ENCODE measurements around the gene HECW1.
A peak's percentile ranks its signal among the peaks of the same experiment; 100 is the strongest.
"Not testable (repeated sequence)": the region's sequence is repeated elsewhere in the genome, so short reads cannot be mapped to it uniquely, and the experiment has no call there.

Gene HECW1

GRCh38 chr7:43557831-43558495, 445.5 kb downstream of the HECW1 start:
- DNase-seq, result no peak

- DNase-seq, result no peak
Observed at GRCh38 chr7:43559171-43559945, 446.9 kb downstream of the HECW1 start.

- DNase-seq, result no peak
Observed at GRCh38 chr7:43559946-43560335, 447.5 kb downstream of the HECW1 start.

DNA sequence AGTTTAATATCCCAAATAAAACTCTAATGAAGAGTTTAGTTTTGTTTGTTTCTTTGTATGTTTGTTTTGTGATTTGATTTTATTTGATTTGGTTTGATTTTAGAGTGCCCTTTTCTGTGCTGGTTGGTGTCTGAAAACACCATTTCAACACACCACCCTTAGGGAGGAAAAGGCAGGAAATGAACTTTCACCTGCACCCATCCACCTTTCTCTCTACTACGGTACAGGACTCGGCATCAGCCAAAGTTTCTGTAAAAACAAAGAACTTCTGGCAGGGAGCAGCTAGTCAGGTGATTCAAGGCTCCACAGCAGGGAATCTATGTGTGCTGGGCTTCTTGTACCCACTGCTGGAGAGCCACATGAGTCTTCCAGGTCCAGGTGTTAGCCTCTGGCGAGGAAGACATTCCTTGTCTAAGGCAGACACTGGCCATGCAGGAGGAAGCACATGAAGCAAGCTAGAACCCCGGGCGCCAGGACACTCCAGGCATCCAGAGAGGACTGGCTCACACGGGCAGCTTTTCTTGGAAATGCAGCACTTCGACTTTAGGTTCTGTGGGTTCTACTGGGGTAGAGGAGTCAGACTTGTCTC, 448.4 kb downstream of the HECW1 start:
- DNase-seq, result no peak

DNA sequence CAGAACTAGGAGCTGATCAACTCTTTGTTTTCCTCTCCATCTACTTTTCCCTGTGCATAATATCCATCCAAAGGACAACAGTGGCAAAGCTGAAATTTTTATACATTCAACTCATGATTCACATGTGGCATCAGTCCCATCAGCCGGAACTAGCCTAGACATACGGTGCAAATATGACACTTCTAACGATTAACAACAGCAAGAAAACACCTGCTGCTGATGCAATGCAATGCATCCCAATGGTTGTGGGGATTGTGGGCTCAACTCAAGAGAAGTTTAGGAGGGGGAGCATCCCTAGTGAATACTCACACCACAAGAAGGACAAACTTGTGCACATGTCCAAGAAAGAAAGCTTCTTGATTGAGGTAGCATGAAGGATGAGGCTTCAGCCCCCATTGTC, 449.9 kb downstream of the HECW1 start:
- no peak for DNase-seq

GRCh38 chr7:43565786-43566185, 453.3 kb downstream of the HECW1 start:
- DNase-seq, result no peak

- DNase-seq, result no peak
Observed at GRCh38 chr7:43568529-43568928, 456.1 kb downstream of the HECW1 start.

- no peak for DNase-seq
Observed at GRCh38 chr7:43569424-43569823, 457.0 kb downstream of the HECW1 start.

DNA sequence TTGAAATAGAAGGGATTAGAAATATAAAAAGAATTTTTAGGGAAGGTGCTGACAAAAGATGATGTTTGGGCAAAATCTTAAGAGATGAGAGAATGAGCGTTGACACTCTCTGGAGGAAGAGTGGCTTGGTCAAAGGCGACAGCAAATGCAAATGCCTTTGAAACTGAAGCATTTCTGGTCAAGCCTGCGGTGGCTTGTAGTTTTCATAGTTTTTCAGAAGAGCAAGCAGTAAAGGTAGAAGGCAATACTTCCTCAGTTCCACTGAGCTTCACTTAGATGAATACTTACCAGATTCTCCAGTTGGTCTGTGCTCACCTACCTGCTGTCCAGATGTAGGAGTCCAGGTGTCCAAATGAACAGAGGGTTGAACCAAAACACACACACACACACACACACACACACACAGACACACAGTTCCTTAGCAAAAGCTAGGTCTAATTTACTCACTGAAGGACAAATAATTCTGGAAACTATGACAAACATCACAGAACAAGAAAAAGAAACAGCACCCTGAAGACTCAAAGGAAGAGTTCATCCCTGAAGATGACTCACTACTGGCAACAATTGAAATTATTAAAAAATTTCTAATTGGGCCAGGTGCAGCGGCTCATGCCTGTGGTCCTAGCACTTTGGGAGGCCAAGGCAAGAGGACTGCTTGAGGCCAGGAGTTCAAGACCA, 458.4 kb downstream of the HECW1 start:
- DNase-seq, result no peak

DNA sequence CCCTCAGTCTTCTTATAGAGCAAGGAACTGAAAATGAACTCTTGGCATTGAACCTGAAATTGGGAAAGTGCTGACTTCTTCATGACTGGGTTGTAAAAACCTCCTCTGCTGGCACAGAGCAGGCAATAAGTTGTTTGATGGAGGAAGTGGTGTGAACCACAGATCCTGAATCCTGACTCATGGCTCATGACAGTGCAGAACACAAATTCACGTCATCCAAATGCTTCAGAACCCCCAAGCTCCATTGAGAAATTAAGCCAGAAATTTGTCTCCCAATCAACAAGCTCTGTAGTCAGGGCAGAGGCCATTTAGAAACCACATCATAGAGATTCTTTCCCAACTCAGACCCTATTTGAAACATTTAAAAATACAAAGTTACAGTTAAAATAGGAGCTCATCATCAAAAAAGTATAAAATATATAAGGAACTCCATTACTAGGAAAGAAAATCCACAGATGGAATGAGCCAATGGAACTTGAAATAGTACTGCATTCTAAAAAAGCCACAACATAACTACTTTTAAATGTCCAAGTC, 460.1 kb downstream of the HECW1 start:
- DNase-seq, result no peak

DNA sequence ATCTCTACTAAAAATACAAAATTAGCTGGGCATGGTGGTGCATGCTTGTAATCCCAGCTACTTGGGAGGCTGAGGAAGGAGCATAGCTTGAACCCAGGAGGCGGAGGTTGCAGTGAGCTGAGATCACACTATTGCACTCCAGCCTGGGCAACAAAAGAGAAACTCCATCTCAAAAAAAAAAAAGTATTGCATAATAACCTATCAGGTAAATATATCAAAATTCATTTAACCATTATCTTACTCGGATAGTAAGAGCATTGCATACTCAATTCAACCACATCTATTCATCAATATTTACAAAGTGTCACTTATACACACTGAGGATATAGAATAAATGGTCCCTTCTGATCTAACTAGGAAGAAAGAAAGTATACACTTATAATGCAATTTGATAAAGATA, 461.4 kb downstream of the HECW1 start:
- DNase-seq, result not testable (repeated sequence)

GRCh38 chr7:43575506-43575905, 463.1 kb downstream of the HECW1 start:
- DNase-seq, result no peak

GRCh38 chr7:43576241-43576640, 463.8 kb downstream of the HECW1 start:
- no peak for DNase-seq

GRCh38 chr7:43577485-43577951, 465.1 kb downstream of the HECW1 start:
- no peak for DNase-seq

GRCh38 chr7:43582503-43583423, 470.3 kb downstream of the HECW1 start, which contains the start of gene STK17A:
STK17A (plus strand) TSS chr7:43583108; CDS start chr7:43583244, 136 bp downstream.
- peak in 1 of 2 experiments; percentile 22 for DNase-seq

DNA sequence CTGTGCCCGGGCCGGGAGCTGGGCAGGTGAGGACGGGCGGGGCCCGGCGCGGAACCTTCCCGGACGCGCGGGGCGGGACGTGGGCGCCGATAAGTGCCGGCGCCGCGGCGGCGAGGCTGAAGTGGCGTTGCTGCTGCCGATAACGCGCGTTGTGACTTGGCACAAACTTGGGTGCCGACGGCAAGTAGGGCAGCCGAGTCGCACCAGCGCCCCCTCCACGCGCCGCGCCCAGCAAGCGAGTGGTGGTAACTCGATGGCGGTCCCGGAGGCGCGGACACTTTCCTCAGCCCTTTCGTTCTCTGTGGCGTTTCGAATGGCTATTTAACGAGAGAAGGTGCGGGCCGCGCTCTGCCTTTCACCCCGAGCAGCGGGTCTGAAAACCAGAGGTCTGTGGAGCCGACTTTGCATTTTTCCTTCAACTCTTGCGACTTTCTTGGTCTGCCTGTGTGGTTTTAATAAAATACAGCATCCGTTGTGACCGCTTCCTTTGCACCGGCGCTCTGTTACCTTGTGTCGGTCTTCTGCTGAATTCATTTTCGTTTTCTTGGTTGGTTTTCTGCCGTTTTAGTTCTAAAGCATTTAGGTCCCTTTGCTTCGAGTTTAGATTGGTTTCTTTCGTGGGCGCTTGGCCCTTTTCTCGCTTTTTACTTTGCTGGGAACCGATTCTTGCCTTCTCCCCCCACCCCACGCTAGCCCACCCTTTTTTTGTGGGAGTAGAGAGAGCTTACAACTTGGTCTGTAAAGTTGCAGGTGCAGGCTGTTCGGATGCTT, 471.2 kb downstream of the HECW1 start:
- no peak for DNase-seq

DNA sequence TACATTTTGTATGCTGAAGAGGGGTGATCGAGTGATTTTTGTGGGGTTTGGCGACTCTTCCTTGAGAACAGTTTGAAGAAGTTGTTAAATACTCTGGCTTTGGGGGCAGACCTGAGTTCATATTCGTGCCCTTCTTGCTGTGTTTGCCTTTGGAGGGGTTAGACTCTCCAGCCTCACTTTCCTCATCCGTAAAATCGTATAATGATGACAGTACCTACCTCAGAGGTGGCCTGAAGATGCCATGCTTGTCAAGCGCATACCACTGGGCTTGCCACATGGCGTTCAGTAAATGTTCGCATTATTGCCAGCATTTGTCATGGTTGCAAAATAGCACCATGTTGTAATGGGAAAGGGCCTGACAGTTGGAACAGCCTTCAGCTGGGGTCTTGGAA, 471.7 kb downstream of the HECW1 start:
- DNase-seq, result no peak

DNA sequence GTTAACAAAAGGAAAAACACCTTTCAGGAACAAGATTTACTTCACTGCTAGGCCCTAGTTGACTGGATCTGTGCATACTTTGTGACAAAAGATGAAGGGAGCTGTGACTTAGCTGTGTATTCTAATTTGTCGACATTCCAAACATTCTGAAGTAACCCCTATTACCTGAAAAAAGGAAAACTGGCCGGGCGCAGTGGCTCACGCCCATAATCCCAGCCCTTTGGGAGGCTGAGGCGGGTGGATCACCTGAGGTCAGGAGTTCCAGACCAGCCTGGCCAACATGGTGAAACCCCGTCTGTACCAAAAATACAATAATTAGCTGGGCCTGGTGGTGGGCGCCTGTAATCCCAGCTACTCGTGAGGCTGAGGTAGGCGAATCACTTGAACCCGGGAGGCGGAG, 472.3 kb downstream of the HECW1 start:
- not testable (repeated sequence) for DNase-seq

DNA sequence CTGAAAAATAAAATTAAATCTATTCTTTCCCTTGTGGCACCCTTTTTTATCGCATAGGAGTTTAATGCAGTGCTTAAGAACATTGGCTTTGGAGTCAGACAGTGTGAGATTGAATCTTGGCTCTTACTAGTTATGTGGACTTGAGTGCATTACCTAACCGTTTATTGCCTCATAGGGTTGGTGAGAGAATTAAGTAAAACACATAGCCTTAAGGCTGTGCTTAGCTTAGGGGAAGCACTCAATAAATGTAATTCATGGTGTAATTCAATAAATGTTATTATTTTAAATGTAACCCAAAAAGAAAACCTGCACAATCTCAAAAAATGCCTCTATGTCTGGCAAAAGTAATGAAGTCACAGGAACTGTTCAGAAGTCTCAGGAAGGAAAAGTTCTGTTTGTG, 473.1 kb downstream of the HECW1 start:
- no peak for DNase-seq

DNA sequence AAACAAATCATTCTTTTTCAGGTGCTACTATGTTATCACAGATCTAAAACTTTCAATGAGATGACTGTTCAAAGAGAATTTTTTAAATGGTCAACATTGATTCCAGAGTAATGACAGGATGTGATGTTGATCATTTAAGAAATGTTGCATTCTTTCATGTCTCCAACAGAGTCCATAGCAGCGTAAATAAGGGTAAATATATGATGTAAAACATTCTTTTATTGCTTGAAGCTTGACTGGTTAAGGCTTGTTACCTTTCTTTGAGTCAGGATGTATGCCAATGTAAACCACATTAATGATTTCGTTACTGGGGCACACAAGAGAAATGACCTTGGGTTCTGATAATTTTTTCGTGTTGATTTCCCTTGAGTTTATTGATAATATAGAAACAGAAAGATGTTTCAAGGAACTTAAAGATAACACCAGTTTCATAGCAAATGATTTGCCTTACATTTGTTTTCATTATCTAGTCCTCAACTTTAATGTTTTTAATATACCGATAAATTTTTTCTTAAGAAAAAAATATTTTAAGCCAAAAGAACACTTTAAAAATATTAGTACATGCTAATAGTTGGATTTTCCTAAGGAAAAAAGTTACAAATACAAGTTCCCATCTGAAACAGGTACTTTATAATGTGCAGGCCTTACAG, 473.9 kb downstream of the HECW1 start:
- no peak for DNase-seq

All from cerebellar nuclear complex (tissue), 1 donor.